Neural progenitor cell (in vitro differentiated cells): ENCODE results near the gene IL21R. TPM values are rescaled to one million over a fixed set of nuclear protein-coding genes. Genes with fewer than 3 reads are reported as not detected.

Experiments
- DNase-seq: peaks from one replicate; pipeline ENCODE4 v3.0.0-alpha.2; 2016; ENCODE audit warnings: low spot score
- H2AFZ ChIP-seq: fragments of 200-600 bp; sonication (generic); replicated peaks from 2 replicates; pipeline ENCODE4 v1.6.1; 2016; ENCODE audit warnings: antibody characterized with exemption
- H3F3A ChIP-seq: fragments of 200-600 bp; sonication (generic); 2 replicates; pipeline ENCODE4 v1.6.1; 2016; ENCODE audit warnings: antibody characterized with exemption, low read depth
- H3K27ac ChIP-seq: fragments of 200-600 bp; sonication (generic); 2 replicates; pipeline ENCODE4 v1.5.1; 2016; ENCODE audit warnings: mild to moderate bottlenecking
- H3K27me3 ChIP-seq: fragments of 200-600 bp; sonication (generic); 2 replicates; pipeline ENCODE4 v1.6.1; 2016; ENCODE audit warnings: mild to moderate bottlenecking, moderate library complexity
- H3K36me3 ChIP-seq: fragments of 200-600 bp; sonication (generic); 2 replicates; pipeline ENCODE4 v1.5.1; 2016
- H3K4me1 ChIP-seq: fragments of 200-600 bp; sonication (generic); 2 replicates; pipeline ENCODE4 v1.6.1; 2016; ENCODE audit warnings: mixed run types
- H3K4me2 ChIP-seq: fragments of 200-600 bp; sonication (generic); 2 replicates; pipeline ENCODE4 v1.6.1; 2016
- H3K4me3 ChIP-seq: fragments of 200-600 bp; sonication (generic); 2 replicates; pipeline ENCODE4 v1.5.1; 2016
- H3K79me2 ChIP-seq: fragments of 200-600 bp; sonication (generic); 2 replicates; pipeline ENCODE4 v1.6.1; 2016; ENCODE audit warnings: low read depth
- H3K9ac ChIP-seq: fragments of 200-600 bp; sonication (generic); 2 replicates; pipeline ENCODE4 v1.6.1; 2016
- H3K9me3 ChIP-seq: fragments of 200-600 bp; sonication (generic); 2 replicates; pipeline ENCODE4 v1.5.1; 2016; ENCODE audit warnings: low read depth
- H4K20me1 ChIP-seq: fragments of 200-600 bp; sonication (generic); 2 replicates; pipeline ENCODE4 v1.6.1; 2016; ENCODE audit warnings: low read depth
- H3K27ac Mint-ChIP-seq: 3 replicates; pipeline ENCODE4 v1.8.0; 2021; ENCODE audit warnings: mixed read lengths
- H3K27me3 Mint-ChIP-seq: 2 replicates; pipeline ENCODE4 v1.8.0; 2022; ENCODE audit warnings: low read depth, mild to moderate bottlenecking, inconsistent platforms, moderate library complexity, mixed read lengths; ENCODE audit not compliant: insufficient read depth
- H3K36me3 Mint-ChIP-seq: 3 replicates; pipeline ENCODE4 v1.8.0; 2021; ENCODE audit warnings: mixed read lengths
- H3K4me1 Mint-ChIP-seq: 3 replicates; pipeline ENCODE4 v1.8.0; 2021; ENCODE audit warnings: mixed read lengths
- H3K4me3 Mint-ChIP-seq: 3 replicates; pipeline ENCODE4 v1.8.0; 2021; ENCODE audit warnings: mild to moderate bottlenecking, moderate library complexity, mixed read lengths
- H3K9me3 Mint-ChIP-seq: 3 replicates; pipeline ENCODE4 v1.8.0; 2020; ENCODE audit warnings: mixed read lengths
- EZH2 ChIP-seq: fragments of 200-600 bp; sonication (generic); IDR thresholded peaks from 2 replicates; pipeline ENCODE4 v1.6.1; 2017; ENCODE audit warnings: antibody characterized with exemption, mild to moderate bottlenecking, moderate library complexity
- EZH2phosphoT487 ChIP-seq: fragments of 200-600 bp; sonication (generic); IDR thresholded peaks from 2 replicates; pipeline ENCODE4 v1.6.1; 2017; ENCODE audit warnings: antibody characterized with exemption
- total RNA-seq: library from RNA; depleted of rRNA; stranded (reverse); fragments of >200 nt; gene quantifications from 2 replicates; pipeline ENCODE4 v1.2.3, GENCODE V29; 2015; ENCODE audit warnings: low replicate concordance
- TF ChIP-seq, protein P1 (sequence below): fragments of 200-600 bp; sonication (generic); IDR thresholded peaks from 2 replicates; pipeline ENCODE4 v1.5.1; 2017; ENCODE audit warnings: antibody characterized with exemption, mild to moderate bottlenecking

IL21R gene
- total RNA-seq, 1 donor from 2014 or later: not detected

GRCh38 chr16:27356794-27357193, 45.2 kb upstream of the IL21R start:
- no peak overlapping the region for H2AFZ ChIP-seq
- H3K9ac ChIP-seq: no peak overlapping the region
- H3K9me3 ChIP-seq: no peaks in the 10 kb centered on the region
- Mint-ChIP-seq H3K4me3 (no peak overlapping the region), H3K27me3 (peaks cover 6% of the 10 kb centered on the region), H3K36me3 (peaks cover 10% of the 10 kb centered on the region), H3K4me1 (no peaks in the 10 kb centered on the region), H3K9me3 (no peaks in the 10 kb centered on the region), H3K27ac (no peak overlapping the region)
- no peaks in the 10 kb centered on the region for H4K20me1 ChIP-seq
- DNase-seq: no peak
- H3K27ac ChIP-seq: no peak overlapping the region
- no peak for TF ChIP-seq EZH2
- TF ChIP-seq EZH2phosphoT487: no peak
- TF ChIP-seq, protein P1, sequence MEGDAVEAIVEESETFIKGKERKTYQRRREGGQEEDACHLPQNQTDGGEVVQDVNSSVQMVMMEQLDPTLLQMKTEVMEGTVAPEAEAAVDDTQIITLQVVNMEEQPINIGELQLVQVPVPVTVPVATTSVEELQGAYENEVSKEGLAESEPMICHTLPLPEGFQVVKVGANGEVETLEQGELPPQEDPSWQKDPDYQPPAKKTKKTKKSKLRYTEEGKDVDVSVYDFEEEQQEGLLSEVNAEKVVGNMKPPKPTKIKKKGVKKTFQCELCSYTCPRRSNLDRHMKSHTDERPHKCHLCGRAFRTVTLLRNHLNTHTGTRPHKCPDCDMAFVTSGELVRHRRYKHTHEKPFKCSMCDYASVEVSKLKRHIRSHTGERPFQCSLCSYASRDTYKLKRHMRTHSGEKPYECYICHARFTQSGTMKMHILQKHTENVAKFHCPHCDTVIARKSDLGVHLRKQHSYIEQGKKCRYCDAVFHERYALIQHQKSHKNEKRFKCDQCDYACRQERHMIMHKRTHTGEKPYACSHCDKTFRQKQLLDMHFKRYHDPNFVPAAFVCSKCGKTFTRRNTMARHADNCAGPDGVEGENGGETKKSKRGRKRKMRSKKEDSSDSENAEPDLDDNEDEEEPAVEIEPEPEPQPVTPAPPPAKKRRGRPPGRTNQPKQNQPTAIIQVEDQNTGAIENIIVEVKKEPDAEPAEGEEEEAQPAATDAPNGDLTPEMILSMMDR: no peak
- H3K36me3 ChIP-seq: no peaks in the 10 kb centered on the region
- no peaks in the 10 kb centered on the region for H3K4me1 ChIP-seq
- H3K27me3 ChIP-seq: no peaks in the 10 kb centered on the region
- no peaks in the 10 kb centered on the region for H3K79me2 ChIP-seq
- H3K4me2 ChIP-seq: no peak overlapping the region
- no peaks in the 10 kb centered on the region for H3F3A ChIP-seq
- no peak overlapping the region for H3K4me3 ChIP-seq

DNA sequence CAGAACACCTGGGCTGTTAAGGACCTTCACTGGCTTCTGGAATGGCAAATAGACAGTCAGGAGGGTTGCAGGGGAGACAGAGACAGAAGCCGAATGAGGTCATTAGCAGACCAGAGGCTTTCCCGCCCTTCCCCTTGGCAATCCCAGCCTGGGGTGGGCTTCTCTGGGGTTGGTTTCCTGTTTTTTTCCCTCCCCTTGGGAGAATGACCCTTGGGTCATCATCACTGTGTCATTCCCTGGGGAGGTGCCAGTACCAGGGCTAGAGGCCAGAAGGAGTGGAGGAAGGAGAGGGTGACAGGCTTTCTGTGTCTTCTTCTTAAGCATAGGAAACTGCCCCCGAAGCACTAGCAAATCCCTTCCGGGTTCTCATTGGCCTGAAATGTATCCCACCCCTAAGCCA, 42.9 kb upstream of the IL21R start:
- no peak for DNase-seq
- Mint-ChIP-seq H3K36me3 (peaks cover 9% of the 10 kb centered on the region), H3K9me3 (no peaks in the 10 kb centered on the region), H3K27me3 (peaks cover 6% of the 10 kb centered on the region), H3K27ac (no peak overlapping the region), H3K4me1 (no peaks in the 10 kb centered on the region), H3K4me3 (no peak overlapping the region)
- Histone ChIP-seq H4K20me1 (no peaks in the 10 kb centered on the region), H2AFZ (no peak overlapping the region), H3K27ac (no peak overlapping the region), H3K9ac (no peak overlapping the region), H3K4me2 (no peak overlapping the region), H3K4me3 (no peak overlapping the region), H3K27me3 (no peaks in the 10 kb centered on the region), H3K9me3 (no peaks in the 10 kb centered on the region), H3K36me3 (no peaks in the 10 kb centered on the region), H3F3A (no peaks in the 10 kb centered on the region), H3K4me1 (no peaks in the 10 kb centered on the region), H3K79me2 (no peaks in the 10 kb centered on the region)
- no peak for TF ChIP-seq EZH2
- no peak for TF ChIP-seq EZH2phosphoT487
- TF ChIP-seq, protein P1: no peak

DNA sequence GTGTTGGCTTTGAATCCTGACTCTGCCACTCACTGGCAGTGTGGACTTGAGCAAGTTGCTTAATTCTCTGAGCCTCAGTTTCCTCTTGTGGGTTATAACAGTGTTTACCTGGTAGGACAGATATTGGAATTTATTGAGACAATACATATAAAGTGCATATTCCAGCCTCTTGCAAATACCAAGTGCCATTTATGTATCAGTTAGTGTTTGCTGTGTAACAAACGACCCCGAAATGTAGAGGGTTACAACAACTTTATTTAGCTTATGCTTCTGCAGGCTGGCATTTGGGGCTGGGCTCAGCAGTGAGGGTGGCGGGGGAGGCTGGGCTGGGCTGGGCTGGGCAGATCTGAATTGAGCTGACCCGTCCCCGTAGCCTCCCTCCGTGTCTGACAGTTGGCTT, 42.4 kb upstream of the IL21R start:
- Histone ChIP-seq H3K79me2 (no peaks in the 10 kb centered on the region), H3K9ac (no peak overlapping the region), H3K4me3 (no peak overlapping the region), H3K27me3 (no peaks in the 10 kb centered on the region), H3K36me3 (no peaks in the 10 kb centered on the region), H3K4me2 (no peak overlapping the region), H3K4me1 (no peaks in the 10 kb centered on the region), H4K20me1 (no peaks in the 10 kb centered on the region), H2AFZ (no peak overlapping the region), H3K27ac (no peak overlapping the region), H3F3A (no peaks in the 10 kb centered on the region), H3K9me3 (no peaks in the 10 kb centered on the region)
- Mint-ChIP-seq H3K27me3 (peaks cover 6% of the 10 kb centered on the region), H3K4me1 (no peaks in the 10 kb centered on the region), H3K27ac (no peak overlapping the region), H3K4me3 (no peak overlapping the region), H3K9me3 (no peaks in the 10 kb centered on the region), H3K36me3 (peaks cover 5% of the 10 kb centered on the region)
- no peak for DNase-seq
- TF ChIP-seq EZH2phosphoT487 (no peak), EZH2 (no peak)
- TF ChIP-seq, protein P1: no peak
